GM18861 (cell line): ENCODE measurements around the gene F5.

Experiments used
- ATAC-seq: cut with Tn5 transposase; IDR thresholded peaks from one replicate; pipeline ENCODE4 v1.9.1; 2021; ENCODE audit not compliant: unreplicated experiment

F5 gene

DNA sequence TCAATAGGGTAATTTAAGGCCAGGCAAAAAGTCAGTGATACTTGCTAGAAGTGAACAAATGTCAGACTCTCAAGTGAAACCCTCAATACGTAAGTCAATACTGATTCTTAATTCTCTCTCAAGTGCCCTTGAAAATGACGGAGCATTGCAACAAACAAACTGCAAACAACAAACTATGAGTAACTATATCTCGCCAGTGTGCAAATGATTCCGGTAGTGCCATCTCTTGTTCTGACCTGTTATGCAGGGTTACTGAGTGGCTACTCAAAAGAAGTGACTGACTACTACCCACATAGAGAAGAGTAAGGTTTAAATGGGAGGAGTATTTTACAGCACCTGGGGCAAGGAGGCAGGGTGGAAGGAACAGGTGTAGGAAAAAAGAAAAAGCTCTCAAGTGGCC, 102.2 kb downstream of the F5 start:
- ATAC-seq: no peak

DNA sequence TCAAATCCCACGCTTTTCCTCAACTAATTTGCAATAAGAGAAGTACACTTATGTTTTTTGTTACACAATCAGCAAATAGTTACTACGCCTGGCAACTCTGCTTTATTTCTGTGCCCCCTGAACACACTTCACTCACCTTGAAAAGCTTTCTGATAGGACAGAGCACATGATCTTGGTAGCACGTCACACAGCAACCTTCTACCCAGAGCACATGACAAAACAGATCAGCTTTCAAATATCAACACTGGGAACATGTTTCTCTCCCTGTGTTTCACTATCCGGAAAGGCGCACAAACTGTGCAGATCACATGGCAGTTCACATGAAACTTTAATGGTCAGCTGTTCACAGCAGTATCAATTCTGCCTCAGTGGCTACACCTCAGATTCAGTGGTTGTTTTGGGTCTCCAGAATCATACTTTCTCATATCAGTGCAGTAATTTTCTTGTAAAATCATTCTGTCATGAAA, 102.7 kb downstream of the F5 start:
- no peak for ATAC-seq

DNA sequence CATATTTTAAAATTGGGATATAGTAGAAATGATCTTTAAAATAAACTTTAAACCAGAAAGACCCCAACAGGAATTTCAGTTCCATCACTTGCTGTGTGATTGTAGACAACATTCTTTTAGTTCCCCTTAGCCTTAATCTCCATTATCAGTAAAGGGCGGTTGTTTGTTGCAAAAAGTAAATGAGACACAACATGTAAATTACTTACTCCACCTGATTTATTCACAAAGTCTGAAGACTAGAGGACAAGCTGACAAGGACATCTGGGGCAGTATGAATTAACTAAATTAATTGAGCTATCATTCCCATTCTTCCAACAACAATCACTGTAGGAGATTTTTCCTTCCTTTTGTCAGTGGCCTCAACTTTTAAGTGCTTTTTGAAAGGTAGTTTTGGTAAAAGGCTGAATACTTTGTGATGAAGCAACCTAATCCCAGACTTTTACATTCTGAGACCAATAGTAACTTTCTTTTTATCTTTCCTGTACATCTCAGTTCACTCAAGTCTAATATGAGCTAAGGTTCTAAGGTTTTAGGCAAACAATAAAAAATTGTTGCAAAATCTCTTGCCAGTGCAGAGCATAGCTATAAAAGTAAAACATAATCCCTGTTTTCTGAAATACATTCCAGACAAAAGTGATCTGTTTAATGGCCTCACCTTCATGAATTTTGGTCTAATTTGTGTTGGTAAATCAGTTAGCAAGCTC, 106.8 kb downstream of the F5 start:
- no peak for ATAC-seq

DNA sequence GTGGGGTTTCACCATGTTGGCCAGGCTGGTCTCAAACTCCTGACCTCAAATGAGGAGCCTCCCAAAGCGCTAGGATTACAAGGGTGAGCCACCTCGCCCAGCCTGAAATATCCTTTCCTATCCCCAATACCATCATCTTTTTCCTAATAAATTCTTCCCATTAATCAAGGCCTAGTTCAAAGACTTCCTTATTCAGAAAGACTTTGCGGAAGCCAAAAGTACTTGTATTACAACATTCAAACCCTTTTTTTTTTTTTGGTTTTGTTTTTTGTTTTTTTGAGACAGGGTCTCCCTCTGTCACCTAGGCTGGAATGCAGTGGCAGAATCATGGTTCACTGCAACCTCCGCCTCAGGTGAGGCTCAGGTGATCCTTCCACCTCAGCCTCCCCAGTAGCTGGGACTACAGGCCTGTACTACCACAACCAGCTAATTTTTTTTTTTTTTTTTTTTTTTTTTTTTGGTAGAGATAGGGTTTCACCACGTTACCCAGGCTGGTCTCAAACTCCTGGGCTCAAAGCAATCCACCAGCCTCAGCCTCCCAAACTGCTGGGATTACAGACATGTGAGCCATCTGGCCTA, 108.1 kb downstream of the F5 start:
- no peak for ATAC-seq

DNA sequence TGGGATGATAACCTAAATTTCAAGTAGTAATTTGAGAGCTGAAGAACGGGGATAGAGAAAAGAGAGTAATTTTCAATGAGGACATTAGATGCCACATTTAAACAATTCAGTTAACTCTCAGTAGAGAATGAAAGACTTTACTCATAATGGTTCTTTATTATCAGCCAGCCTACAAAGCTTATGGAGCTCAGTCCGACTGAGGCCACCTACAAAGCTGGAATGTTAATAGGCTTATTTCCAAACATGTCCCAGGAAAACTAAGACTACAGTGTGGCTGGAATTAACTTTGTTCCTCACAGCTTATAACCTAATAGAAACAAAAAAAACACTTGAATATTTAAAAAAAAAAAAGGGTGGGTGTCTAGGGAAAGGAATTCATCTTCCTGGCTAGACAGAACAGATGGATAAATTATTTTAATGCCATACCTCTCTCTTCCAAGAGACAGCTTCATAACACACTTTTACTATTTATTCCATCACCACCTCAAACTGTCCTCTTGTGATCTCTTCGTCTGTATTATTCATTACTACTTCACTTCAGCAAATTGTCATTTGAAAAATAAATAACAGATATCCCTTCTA, 110.4 kb downstream of the F5 start:
- ATAC-seq: no peak

DNA sequence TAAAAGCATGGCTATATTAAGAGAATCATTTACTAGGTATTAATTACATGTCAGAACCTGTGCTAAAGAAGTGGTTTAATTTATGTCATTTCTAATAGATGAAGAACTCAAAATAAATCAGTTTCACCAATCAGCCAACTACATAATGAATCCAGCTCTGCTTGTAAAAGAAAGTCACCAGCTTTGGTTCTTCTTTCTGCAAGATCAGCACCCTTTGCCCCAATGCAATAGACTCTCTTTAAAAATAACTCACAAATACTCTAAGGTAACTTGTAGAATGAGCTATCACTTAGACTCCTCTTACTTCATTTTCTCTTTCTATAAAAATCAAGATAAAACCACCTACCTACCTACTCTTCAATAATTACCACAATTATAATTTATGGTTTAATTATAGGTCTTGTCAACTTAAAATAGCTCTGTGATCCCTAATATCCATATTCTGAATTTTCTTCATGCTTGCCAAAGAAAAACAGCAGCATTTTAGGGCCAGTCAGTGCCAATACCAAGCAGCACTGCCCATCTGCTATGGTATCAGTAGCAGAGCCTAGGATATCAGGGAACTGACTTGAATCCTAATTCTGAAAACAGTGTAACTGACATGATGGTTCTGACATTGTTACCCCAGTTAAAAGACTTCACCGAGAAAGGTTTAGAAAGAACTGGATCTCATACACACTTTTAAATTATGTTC, 111.8 kb downstream of the F5 start:
- no peak for ATAC-seq

DNA sequence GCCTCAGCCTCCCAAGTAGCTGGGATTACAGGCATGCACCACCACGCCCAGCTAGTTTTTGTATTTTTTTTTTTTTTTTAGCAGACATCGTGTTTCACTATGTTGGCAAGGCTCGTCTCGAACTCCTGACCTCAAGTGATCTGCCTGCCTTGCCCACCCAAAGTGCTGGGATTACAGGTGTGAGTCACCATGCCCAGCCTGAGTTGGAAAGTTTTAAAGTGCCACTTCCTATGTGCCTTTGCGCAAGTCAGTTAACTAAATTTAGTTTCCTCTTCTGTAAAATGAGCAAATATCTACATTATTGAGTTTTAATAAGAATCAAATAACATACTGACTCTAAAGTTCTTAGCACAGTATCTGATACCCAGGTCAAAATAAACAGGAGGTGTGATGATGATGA, 112.9 kb downstream of the F5 start:
- no peak for ATAC-seq

DNA sequence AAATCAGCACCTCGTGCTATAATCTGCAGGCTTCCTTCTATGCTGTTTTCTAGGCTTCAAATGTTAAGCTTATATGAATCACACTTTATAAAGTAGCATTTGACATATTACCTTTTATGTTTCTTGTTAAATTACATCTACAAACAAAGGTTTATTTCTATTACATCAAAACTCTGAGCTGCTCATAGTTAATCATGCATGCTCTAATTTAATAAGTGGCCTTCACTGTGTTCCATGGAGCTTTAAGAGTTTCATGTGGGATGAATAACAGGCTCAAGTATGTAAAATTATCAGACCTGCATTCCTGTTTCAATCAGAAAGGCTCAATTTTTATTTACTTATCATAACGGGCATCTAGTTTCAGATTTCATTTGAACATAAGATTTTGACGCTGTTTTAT, 113.5 kb downstream of the F5 start:
- no peak for ATAC-seq

DNA sequence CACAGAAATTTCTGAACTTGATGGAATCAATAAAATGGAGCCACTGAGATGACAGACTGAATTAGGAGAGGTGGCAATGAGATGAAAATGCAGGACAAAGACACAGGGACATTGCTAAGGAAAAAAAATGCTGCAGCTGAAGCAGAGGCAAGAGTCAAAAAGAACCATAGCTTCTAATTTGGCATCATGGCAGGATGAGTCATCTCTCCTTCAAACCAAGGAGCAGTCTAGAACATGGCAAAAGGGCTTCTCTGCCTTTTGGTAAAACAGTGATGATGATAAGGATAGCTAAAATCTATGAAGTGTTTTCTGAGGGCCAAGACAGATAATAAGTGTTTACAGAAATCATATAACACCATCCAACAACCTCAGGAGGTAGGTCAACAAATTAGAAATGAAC, 117.3 kb downstream of the F5 start:
- no peak for ATAC-seq

DNA sequence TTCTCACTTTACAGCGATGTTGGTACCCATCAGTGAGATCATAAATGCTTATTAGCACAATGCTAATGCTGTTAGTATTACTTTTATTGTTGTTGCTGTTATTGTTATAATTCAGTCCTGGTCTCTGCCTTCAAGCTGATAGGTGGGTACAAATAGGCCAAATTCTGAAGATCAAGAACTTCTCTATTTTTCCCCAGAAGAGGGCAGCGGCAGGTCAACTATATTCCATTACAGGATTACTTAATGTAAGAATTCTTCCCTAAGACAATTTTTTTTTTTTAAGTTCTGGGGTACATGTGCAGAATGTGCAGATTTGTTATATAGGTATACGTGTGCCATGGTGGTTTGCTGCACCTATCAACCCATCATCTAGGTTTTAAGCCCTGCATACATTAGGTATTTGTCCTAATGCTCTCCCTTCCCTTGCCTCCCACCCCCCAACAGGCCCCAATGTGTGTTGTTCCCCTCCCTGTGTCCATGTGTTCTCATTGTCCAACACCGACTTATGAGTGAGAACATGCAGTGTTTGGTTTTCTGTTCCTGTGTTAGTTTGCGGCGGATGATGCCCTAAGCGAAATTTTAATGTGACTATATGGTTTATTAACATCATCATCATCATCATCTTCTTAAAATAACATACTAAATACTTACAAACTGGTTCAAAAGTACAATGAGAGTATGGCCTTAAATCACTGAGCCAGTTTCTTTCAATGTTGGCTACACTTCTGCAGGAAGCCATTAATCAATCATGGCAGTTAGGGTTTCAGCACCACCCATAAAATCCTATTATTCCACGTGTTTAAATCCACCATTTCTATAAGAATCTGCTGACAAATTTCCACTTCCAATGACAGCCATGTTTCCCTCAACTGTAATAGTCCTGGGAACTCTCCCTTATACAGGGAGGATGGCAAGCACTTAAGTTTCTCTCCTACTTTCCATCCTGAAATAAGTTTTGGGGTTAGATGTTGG, 119.7 kb downstream of the F5 start:
- ATAC-seq: no peak

DNA sequence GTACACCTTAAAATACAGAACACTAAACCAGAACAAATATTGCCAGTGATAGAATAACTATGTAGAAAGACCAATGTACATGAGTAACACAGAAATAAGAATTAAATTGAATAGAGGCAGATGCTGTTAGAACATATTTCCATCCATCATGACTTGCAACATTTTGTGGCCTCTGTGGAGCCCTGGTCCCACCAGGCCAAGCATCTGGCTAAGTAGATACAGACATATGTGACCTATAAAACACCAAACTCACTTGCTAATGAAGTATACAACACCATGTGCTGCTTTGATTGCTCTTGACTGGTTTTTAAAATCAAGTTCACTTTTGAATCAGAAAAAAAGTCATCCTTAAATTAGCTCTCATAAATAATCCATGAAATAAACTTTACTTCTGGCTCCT, 121.0 kb downstream of the F5 start:
- ATAC-seq: no peak
